NOMO-1 (cell line): Measurements from ENCODE around the gene FUT4.

Experiments
- DNase-seq, 2 experiments: peaks; one replicate each; lab custom pipeline; 2025; ENCODE audit not compliant: unreplicated experiment in 2 of 2; lab: John Stamatoyannopoulos, UW

Gene FUT4

DNA sequence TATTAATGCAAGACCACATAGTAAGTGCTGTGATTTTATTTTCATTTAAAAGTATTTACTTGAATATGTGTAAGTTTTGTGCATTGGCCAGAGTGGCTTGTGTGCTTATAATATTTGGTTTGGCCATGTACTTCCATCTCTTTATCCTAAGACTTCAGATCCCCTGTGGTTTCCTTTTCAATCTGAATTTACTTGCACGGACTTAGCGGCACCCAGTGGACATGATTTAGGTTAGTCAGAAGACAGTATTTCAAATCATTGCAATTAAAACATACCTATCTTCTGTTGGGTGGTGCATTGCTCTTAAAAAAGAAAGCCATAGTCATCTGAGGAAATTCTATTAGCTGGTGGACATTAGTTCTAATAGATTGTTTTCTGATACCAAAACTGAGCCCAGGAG lies 54.2 kb downstream of the FUT4 start:
- peak; percentile 32 to 36 for DNase-seq
